ENCODE results near the gene NHLRC4.

NHLRC4 gene

DNA sequence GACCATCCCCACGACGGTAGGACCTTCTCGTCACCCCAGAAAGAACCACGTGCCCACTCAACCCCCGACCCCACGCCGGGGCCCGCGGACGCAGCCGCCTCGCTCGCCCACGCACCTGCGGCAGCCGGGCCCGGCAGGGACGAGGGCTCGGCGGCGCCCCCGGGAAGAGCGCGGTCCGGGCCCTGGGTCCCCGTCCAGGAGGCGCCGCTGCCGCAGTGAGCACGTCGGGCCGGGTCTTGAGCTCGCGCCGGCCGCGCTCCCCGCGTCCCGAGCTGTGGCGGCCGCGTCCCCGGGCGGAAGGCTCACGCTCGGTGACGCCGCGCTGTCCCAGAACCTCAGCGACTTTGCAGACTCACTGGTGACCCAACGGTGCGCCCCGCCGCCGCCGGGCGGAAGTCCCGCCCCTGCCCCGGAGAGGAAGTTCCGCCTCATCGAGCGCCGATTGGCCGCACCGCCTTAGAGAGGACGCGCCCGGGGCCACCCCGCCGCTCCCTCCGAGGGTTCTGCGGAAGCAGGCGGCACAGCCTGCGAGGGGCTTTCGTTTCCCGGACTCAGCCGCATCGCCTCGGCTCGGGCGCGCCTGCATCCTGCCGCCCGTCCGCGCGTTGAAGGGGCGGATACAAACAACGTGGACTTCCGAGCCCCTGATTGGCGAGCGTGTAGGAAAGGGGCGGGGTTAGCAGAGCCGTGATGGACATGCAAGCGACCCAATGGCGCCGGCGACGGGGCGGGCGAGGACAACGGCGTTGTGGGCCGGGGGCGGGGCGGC, 22.3 kb downstream of the NHLRC4 start:
- TF ChIP-seq, protein P1, sequence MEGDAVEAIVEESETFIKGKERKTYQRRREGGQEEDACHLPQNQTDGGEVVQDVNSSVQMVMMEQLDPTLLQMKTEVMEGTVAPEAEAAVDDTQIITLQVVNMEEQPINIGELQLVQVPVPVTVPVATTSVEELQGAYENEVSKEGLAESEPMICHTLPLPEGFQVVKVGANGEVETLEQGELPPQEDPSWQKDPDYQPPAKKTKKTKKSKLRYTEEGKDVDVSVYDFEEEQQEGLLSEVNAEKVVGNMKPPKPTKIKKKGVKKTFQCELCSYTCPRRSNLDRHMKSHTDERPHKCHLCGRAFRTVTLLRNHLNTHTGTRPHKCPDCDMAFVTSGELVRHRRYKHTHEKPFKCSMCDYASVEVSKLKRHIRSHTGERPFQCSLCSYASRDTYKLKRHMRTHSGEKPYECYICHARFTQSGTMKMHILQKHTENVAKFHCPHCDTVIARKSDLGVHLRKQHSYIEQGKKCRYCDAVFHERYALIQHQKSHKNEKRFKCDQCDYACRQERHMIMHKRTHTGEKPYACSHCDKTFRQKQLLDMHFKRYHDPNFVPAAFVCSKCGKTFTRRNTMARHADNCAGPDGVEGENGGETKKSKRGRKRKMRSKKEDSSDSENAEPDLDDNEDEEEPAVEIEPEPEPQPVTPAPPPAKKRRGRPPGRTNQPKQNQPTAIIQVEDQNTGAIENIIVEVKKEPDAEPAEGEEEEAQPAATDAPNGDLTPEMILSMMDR (IDR thresholded peaks at IDR 0.05; ENCODE audit: control insufficient read depth, extremely low read depth, insufficient read depth) = no peak
- H3K4me3 ChIP-seq (ENCODE audit: low read depth, low read length) = peak overlapping the region; percentile 89
- DNase-seq (ENCODE audit: low read depth) = peak; percentile 82

DNA sequence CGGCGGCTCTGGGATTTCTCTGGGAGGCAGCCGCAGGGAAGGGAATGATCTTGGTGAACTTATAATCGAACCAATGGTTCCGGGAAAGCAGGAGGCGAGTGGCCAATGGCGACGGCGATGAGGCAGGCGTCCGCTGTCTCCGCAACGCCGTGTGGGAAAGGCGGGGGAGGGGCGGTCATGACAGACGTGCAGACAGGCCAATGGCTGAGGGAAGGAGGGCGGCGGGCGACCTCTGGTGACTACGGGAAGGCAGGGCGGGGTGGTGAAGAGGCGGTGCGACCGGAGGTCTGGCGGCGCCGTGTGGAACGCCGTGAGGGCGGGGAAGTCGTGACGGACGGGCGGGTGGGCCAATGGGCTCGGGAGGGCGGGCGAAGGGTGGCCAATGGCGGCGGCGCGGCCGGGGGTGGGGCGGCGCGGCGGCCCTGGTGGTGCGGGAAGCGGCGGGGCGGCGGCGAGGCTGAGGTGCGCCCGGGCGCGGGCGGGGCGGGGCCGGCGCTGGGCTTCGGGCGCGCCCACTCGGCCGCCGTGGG, 22.9 kb downstream of the NHLRC4 start, which contains the start of gene RAB40C:
Gene RAB40C, plus strand, starts transcription at position 409 of the 530 bp plus-strand sequence. CDS start 226 bp downstream, outside the sequence.
- TF ChIP-seq, protein P1 (IDR thresholded peaks at IDR 0.05; ENCODE audit: control insufficient read depth, extremely low read depth, insufficient read depth) = peak; percentile 23; the same call in 1 of the 2 replicates
- H3K4me3 ChIP-seq (ENCODE audit: low read depth, low read length) = peak within 1 kb of the TSS; percentile 89
- DNase-seq (ENCODE audit: low read depth) = peak; percentile 92

DNA sequence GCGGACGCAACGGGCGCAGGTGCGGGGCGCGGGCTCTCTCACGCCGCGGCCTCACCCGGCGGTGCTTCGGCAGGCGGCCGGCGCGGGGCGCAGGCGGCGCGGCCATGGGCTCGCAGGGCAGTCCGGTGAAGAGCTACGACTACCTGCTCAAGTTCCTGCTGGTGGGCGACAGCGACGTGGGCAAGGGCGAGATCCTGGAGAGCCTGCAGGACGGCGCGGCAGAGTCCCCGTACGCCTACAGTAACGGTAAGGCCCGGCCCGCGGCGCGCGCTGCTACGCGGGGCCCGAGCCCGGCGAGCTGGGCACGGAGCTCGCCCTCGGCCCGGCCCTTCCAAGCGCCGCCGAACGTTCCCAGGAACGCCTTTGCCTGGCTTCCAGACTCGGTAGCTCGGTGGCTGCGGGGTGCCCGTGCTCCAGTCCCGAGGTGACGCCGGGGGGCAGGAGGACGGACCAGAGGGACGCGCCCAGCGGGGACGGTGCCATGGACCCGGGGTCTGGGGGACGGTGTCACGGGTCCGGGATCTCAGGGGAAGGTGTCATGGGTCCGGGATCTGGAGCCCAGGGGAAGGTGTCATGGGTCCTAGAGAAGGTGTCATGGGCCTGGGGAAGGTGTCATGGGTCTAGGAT, 23.5 kb downstream of the NHLRC4 start:
- TF ChIP-seq, protein P1 (IDR thresholded peaks at IDR 0.05; ENCODE audit: control insufficient read depth, extremely low read depth, insufficient read depth) = no peak
- H3K4me3 ChIP-seq (ENCODE audit: low read depth, low read length) = peak overlapping the region; percentile 64
- DNase-seq (ENCODE audit: low read depth) = no peak

DNA sequence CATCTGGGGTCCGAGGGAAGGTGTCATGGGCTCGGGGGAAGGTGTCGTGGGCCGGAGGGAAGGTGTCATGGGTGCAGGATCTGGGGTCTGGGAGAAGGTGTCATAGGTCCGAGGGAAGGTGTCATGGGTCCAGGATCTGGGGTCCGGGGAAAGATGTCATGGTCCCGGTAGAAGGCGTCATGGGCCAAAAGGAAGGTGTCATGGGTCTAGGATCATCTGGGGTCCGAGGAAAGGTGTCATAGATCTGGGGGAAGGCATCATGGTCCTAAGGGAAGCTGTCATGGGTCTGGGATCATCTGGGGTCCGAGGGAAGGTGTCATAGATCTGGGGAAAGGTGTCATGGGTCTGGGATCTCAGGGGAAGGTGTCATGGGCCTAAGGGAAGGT, 24.0 kb downstream of the NHLRC4 start:
- H3K4me3 ChIP-seq (ENCODE audit: low read depth, low read length) = peak overlapping the region; percentile 64
- no peak for DNase-seq (ENCODE audit: low read depth)
- TF ChIP-seq, protein P1 (IDR thresholded peaks at IDR 0.05; ENCODE audit: control insufficient read depth, extremely low read depth, insufficient read depth) = no peak

DNA sequence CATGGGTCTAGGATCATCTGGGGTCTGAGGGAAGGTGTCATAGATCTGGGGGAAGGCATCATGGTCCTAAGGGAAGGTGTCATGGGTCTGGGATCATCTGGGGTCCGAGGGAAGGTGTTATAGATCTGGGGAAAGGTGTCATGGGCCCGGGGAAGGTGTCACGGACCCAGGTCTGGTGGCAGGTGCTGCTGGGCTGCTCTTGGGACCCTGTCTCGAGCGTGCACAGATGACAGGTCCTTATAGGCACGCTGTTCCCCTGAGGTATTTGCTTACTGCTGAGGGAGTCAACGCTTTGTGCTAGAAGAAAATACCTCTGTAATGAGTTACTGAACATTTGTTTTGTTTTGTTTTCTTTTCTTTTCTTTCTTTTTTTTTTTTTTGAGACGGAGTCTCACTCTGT, 24.4 kb downstream of the NHLRC4 start:
- peak overlapping the region; percentile 64 for H3K4me3 ChIP-seq (ENCODE audit: low read depth, low read length)
- DNase-seq (ENCODE audit: low read depth) = no peak
- TF ChIP-seq, protein P1 (IDR thresholded peaks at IDR 0.05; ENCODE audit: control insufficient read depth, extremely low read depth, insufficient read depth) = no peak

DNA sequence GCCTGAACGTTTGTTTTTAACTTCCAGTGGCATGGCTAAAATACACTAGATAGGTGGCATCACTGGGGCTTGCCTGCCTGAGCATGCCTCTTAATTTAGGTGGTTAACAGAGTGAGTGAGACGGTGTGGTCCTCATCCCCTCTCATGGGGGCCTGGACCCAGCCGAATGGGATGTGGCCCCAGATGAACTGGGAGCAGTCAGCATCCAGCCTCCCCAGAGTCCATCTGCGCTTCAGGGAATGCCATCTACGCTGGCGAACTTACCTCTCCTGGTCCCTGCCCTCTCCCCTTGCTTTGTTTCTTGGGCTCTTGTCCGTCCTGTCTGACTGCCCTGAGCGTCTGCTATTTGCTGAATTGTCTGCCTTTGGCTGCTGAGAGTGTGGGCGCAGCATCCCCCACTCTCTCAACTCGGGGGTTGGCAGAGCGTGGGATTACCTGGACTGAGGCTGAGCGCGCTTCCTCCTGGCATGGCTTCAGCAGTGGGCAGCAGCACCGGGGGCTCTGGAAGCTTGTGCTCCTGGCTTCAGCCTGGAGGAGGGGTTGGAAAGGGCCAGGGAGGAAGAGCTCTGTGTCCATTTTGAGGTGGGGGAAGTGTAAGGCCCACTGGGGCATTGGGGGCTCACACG, 25.2 kb downstream of the NHLRC4 start:
- H3K4me3 ChIP-seq (ENCODE audit: low read depth, low read length) = peak overlapping the region; percentile 41
- no peak for DNase-seq (ENCODE audit: low read depth)
- TF ChIP-seq, protein P1 (IDR thresholded peaks at IDR 0.05; ENCODE audit: control insufficient read depth, extremely low read depth, insufficient read depth) = no peak
